22Rv1 (cell line): ENCODE data around the gene CLIC3.

Source experiments
- CTCF ChIP-seq: fragments of 450-650 bp; IDR thresholded peaks from 2 replicates; pipeline ENCODE4 v1.5.1; 2017; ENCODE audit warnings: mild to moderate bottlenecking
- ZFX ChIP-seq: fragments of 450-650 bp; IDR thresholded peaks from 2 replicates; pipeline ENCODE4 v1.6.1; 2017; ENCODE audit warnings: antibody characterized with exemption, borderline replicate concordance

GRCh38 chr9:136971746-136972145 lies 24.6 kb downstream of the CLIC3 start:
- TF ChIP-seq CTCF (no peak), ZFX (no peak)
